HepG2 (cell line): Measurements from ENCODE around the gene SLC22A15.

Source experiments
- GLI4 ChIP-seq: sonication (generic); formaldehyde crosslinking; IDR thresholded peaks from 2 replicates; pipeline ENCODE4 v1.5.1; 2020; ENCODE audit warnings: missing genetic modification reagents, mild to moderate bottlenecking, moderate library complexity, borderline replicate concordance
- JUND ChIP-seq: sonication (generic); formaldehyde crosslinking; IDR thresholded peaks from 2 replicates; pipeline ENCODE4 v1.8.0; 2022; ENCODE audit warnings: mild to moderate bottlenecking, missing genetic modification reagents
- POLR2A ChIP-seq, 2 experiments: IDR thresholded peaks; 2 replicates each; pipeline ENCODE4 v1.6.1; 2011; ENCODE audit warnings: low read depth in 2 of 2, low read length in 2 of 2, mild to moderate bottlenecking in 1 of 2, moderate library complexity in 1 of 2; ENCODE audit not compliant: insufficient read depth in 1 of 2
- SRF ChIP-seq: IDR thresholded peaks from 2 replicates; pipeline ENCODE4 v1.6.1; 2011; ENCODE audit warnings: mild to moderate bottlenecking, low read depth, low read length, moderate library complexity
- TF ChIP-seq, protein P1 (sequence below): sonication (generic); formaldehyde crosslinking; IDR thresholded peaks from 2 replicates; pipeline ENCODE4 v1.5.0; 2020; ENCODE audit warnings: mild to moderate bottlenecking, missing genetic modification reagents, moderate library complexity
- TF ChIP-seq, protein P2 (sequence below): sonication (generic); formaldehyde crosslinking; IDR thresholded peaks from 2 replicates; pipeline ENCODE4 v1.4.0; 2020; ENCODE audit warnings: missing genetic modification reagents

DNA sequence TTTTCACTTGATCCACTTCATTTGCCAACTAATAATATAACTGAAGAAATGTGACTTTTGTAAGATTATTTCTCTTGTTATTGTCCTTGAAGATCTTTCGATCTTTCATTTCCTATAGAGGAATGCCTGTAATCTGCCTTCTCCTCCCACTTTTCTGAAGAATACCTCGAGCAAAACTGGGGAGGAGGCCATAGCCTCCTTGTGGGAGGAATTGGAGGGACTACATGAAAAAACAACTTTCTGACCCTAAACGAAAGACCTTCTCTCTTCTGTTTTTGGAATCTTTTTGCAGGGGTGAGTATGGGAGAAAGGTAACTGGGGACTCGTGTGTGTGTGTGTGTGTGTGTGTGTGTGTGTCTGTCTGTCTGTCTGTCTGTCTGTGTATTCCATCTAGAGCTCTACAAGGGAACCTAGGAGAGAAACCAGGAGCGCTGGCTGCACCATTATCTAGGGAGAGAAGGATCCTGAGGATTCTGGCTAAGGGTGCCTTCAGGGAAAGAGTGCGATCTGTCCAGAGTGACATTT, 102.4 kb downstream of the SLC22A15 start:
- TF ChIP-seq, protein P1, sequence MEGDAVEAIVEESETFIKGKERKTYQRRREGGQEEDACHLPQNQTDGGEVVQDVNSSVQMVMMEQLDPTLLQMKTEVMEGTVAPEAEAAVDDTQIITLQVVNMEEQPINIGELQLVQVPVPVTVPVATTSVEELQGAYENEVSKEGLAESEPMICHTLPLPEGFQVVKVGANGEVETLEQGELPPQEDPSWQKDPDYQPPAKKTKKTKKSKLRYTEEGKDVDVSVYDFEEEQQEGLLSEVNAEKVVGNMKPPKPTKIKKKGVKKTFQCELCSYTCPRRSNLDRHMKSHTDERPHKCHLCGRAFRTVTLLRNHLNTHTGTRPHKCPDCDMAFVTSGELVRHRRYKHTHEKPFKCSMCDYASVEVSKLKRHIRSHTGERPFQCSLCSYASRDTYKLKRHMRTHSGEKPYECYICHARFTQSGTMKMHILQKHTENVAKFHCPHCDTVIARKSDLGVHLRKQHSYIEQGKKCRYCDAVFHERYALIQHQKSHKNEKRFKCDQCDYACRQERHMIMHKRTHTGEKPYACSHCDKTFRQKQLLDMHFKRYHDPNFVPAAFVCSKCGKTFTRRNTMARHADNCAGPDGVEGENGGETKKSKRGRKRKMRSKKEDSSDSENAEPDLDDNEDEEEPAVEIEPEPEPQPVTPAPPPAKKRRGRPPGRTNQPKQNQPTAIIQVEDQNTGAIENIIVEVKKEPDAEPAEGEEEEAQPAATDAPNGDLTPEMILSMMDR (CRISPR knock-in tag): no peak
- no peak for TF ChIP-seq SRF
- TF ChIP-seq GLI4 (CRISPR knock-in tag): no peak
- TF ChIP-seq JUND (CRISPR knock-in tag): no peak
- TF ChIP-seq, protein P2, sequence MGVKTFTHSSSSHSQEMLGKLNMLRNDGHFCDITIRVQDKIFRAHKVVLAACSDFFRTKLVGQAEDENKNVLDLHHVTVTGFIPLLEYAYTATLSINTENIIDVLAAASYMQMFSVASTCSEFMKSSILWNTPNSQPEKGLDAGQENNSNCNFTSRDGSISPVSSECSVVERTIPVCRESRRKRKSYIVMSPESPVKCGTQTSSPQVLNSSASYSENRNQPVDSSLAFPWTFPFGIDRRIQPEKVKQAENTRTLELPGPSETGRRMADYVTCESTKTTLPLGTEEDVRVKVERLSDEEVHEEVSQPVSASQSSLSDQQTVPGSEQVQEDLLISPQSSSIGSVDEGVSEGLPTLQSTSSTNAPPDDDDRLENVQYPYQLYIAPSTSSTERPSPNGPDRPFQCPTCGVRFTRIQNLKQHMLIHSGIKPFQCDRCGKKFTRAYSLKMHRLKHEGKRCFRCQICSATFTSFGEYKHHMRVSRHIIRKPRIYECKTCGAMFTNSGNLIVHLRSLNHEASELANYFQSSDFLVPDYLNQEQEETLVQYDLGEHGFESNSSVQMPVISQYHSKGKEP: no peak
- no peak for TF ChIP-seq POLR2A (IDR thresholded peaks at IDR 0.05; ENCODE audit: insufficient read depth in 1 of 2, low read depth in 2 of 2, low read length in 2 of 2)
